K562 (cell line): Measurements from ENCODE around the gene FUZ. TPM values are rescaled to one million over a fixed set of nuclear protein-coding genes. Genes with fewer than 3 reads are reported as not detected.

Experiments used
- ATF1 ChIP-seq, 2 experiments: fragments of 450-650 bp in 1 of 2; IDR thresholded peaks; 2 replicates each; pipeline ENCODE4 v1.6.1; 2016; ENCODE audit warnings: missing compliant biosample characterization in 1 of 2, missing genetic modification characterization in 1 of 2
- CBFA2T2 ChIP-seq: fragments of 450-650 bp; conservative IDR thresholded peaks from 2 replicates; pipeline ENCODE4 v1.6.1; 2017; ENCODE audit warnings: mild to moderate bottlenecking
- CREB3L1 ChIP-seq: fragments of 450-650 bp; IDR thresholded peaks from 2 replicates; pipeline ENCODE4 v1.6.1; 2014; ENCODE audit warnings: low read depth, mild to moderate bottlenecking, moderate library complexity, borderline replicate concordance
- FOXA3 ChIP-seq, 2 experiments: fragments of 450-650 bp in 1 of 2; sonication (generic) in 1 of 2; formaldehyde crosslinking; IDR thresholded peaks in 1 of 2; conservative IDR thresholded peaks in 1 of 2; 2 replicates each; pipeline versions ENCODE4 v1.4.0 to v1.8.0; 2020 to 2022; ENCODE audit warnings: mild to moderate bottlenecking in 2 of 2, missing genetic modification reagents in 1 of 2
- LEF1 ChIP-seq: fragments of 450-650 bp; IDR thresholded peaks from 2 replicates; pipeline ENCODE4 v1.6.1; 2016; ENCODE audit warnings: mild to moderate bottlenecking
- MNT ChIP-seq, 2 experiments: fragments of 450-650 bp; conservative IDR thresholded peaks; 2 replicates each; pipeline ENCODE4 v1.6.1; 2017; ENCODE audit warnings: mild to moderate bottlenecking in 2 of 2, moderate library complexity in 2 of 2
- NCOA2 ChIP-seq, 2 experiments: fragments of 450-650 bp; IDR thresholded peaks; 2 replicates each; pipeline ENCODE4 v1.6.1; 2018; ENCODE audit warnings: mild to moderate bottlenecking in 2 of 2, moderate library complexity in 1 of 2; ENCODE audit not compliant: partially characterized antibody in 2 of 2
- NFIC ChIP-seq: fragments of 450-650 bp; IDR thresholded peaks from 2 replicates; pipeline ENCODE4 v1.6.1; 2017; ENCODE audit warnings: mild to moderate bottlenecking, inconsistent platforms
- PRDM10 ChIP-seq: fragments of 450-650 bp; IDR thresholded peaks from 2 replicates; pipeline ENCODE4 v1.6.1; 2018; ENCODE audit not compliant: partially characterized antibody
- SMARCE1 ChIP-seq: fragments of 450-650 bp; IDR thresholded peaks from 2 replicates; pipeline ENCODE4 v1.7.1; 2016; ENCODE audit warnings: mild to moderate bottlenecking
- TRIM24 ChIP-seq, 2 experiments: fragments of 450-650 bp; IDR thresholded peaks; 2 replicates each; pipeline ENCODE4 v1.6.1; 2016
- UBTF ChIP-seq, 2 experiments: IDR thresholded peaks; 2 replicates each; pipeline ENCODE4 v1.6.1; 2012; ENCODE audit warnings: improper control_type of control experiment in 2 of 2, low read depth in 2 of 2, low read length in 2 of 2, borderline replicate concordance in 1 of 2
- VEZF1 ChIP-seq: fragments of 200-800 bp; sonication (Bioruptor generic); IDR thresholded peaks from 2 replicates; pipeline ENCODE4 v1.6.1; 2017; ENCODE audit warnings: missing genetic modification characterization, missing compliant biosample characterization
- XRCC5 ChIP-seq: fragments of 200-400 bp; formaldehyde crosslinking; IDR thresholded peaks from 2 replicates; pipeline ENCODE4 v1.6.1; 2017; ENCODE audit warnings: low read depth, mild to moderate bottlenecking, low read length
- ZNF584 ChIP-seq: fragments of 200-800 bp; sonication (Bioruptor generic); IDR thresholded peaks from 2 replicates; pipeline ENCODE4 v1.6.1; 2016; ENCODE audit warnings: low read depth, mild to moderate bottlenecking, missing genetic modification characterization, missing compliant biosample characterization
- ZNF644 ChIP-seq: fragments of 200-800 bp; sonication (Bioruptor generic); IDR thresholded peaks from 2 replicates; pipeline ENCODE4 v1.6.1; 2016; ENCODE audit warnings: low read depth, missing genetic modification characterization, missing compliant biosample characterization
- polyA plus RNA-seq, 8 experiments: library from polyadenylated mRNA; depleted of rRNA in 4 of 8; stranded (reverse) in 5 of 8; unstranded in 3 of 8; fragments of >200 nt; fragmentation: Nextera tagmentation in 2 of 8; fragmentation: Illumina TruSeq in 1 of 8; extraction: Ambion mirVana in 2 of 8; extraction: Trizol in 1 of 8; gene quantifications; 2 replicates each; pipeline versions ENCODE4 v1.2.1 to v1.2.3, GENCODE V29; 2011 to 2014; ENCODE audit warnings: inconsistent platforms in 1 of 8, missing spikeins in 1 of 8
- total RNA-seq, 7 experiments: library from RNA; depleted of rRNA in 6 of 7; stranded (reverse); fragments of >200 nt in 6 of 7; fragmentation: Illumina TruSeq in 2 of 7; extraction: Trizol in 2 of 7; gene quantifications; 2 replicates each; pipeline versions ENCODE4 v1.2.1 to v1.2.3, GENCODE V29; 2011 to 2021; ENCODE audit warnings: low replicate concordance in 1 of 7

Gene FUZ
- total and polyA plus RNA-seq, 9 of the 15 experiments (the other 6 are each of a cell fraction or from before 2014, with no cell fraction given), result 0.17 to 7.6 (median 3.6) TPM; not detected in 1

DNA sequence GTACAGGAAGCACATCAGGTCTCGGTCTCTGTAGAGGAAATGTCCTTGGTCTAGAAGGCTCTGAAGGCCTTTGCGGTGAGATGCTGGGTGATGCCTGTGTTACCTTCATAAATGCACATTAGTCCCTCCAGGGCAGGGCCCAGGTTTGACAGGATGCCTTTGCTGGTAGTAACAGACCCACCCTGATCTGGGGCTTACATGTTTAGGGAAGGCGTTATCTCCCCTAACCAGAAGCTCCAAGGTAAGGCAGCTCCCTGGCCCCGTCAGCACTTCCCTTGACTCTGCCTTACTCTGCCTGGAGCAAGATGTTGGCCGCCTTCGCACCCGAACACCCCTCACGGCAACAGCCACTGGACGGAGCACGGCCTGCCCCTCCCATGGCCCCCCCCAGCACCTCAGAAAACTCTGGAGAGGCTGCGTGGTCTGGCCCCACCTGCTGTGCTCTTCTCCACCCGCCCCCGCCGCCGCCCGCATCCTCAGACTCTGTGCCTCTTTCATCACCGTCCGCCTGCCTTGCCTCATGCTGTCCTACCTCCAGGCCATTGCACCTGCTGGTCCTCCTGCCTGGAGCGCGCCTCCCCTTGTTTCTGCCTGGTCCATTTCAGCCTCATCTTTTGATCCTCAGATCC lies 37.2 kb downstream of the FUZ start (continued):
- TF ChIP-seq MNT (conservative IDR thresholded peaks at IDR 0.05) (0 out of 4 replicates have a peak, but pooled peaks of 1 of the 2 experiments have one; percentile 46), NCOA2 (IDR thresholded peaks at IDR 0.05; ENCODE audit: partially characterized antibody in 2 of 2) (no peak), PRDM10 (peak; percentile 40), CBFA2T2 (peak; percentile 83), CREB3L1 (peak; percentile 38; the same call in 1 of the 2 replicates), ATF1 (CRISPR knock-in tag; IDR thresholded peaks at IDR 0.05) (no peak), ATF1 (tag; IDR thresholded peaks at IDR 0.05) (peak; percentile 18; the same call in 1 of the 2 replicates), XRCC5 (no peak), ZNF644 (no peak), NFIC (peak; percentile 44), VEZF1 (CRISPR knock-in tag) (peak; percentile 54), FOXA3 (CRISPR knock-in tag; conservative IDR thresholded peaks at IDR 0.05 in 1 of 2, IDR thresholded peaks at IDR 0.05 in 1 of 2) (no peak), LEF1 (no peak), TRIM24 (IDR thresholded peaks at IDR 0.05) (peak; percentile 6 to 33; a peak in 3 of 4 replicates), UBTF (IDR thresholded peaks at IDR 0.05; ENCODE audit: borderline replicate concordance in 1 of 2, low read depth in 2 of 2, low read length in 2 of 2) (0 out of 4 replicates have a peak, but pooled peaks of 1 of the 2 experiments have one; percentile 40), ZNF584 (CRISPR knock-in tag) (no peak), SMARCE1 (peak; percentile 58; the same call in 1 of the 2 replicates)
